Measurements from ENCODE around the gene ZNF574. TPM values are rescaled to one million over a fixed set of nuclear protein-coding genes. Genes with fewer than 3 reads are reported as not detected.
A peak's percentile ranks its signal among the peaks of the same experiment; 100 is the strongest.

The ZNF574 gene
- total RNA-seq, 1 donor from 2014 or later = 20.0 TPM

DNA sequence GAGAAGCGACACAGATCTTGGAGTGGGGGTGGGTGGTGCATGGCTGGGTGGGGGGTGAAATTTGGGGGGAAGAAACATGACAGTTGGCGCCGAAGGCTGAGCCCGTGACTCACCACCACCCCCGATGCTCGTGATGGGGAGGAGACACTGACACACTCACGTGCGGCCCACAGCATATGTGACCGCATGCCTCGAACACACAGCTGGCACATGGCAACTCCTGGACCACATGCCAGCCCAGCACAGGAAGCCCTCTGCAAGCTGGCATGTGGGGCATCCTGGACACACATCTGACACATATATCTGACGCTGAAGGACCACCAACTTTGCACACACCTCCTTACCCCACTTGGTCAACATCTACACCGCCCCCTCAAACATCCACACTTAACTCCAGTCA lies 4.7 kb upstream of the ZNF574 start:
- H3K36me3 ChIP-seq (ENCODE audit: insufficient read depth, low read length) = no peaks in the 10 kb centered on the region
- H3K27ac ChIP-seq (ENCODE audit: low read depth, low read length) = no peak overlapping the region
- Mint-ChIP-seq H3K9me3 (ENCODE audit: unreplicated experiment) (peaks cover 3% of the 10 kb centered on the region), H3K4me3 (ENCODE audit: unreplicated experiment) (no peak overlapping the region), H3K27me3 (ENCODE audit: low read depth, unreplicated experiment) (peaks cover 2% of the 10 kb centered on the region), H3K36me3 (ENCODE audit: low read depth, unreplicated experiment) (no peaks in the 10 kb centered on the region), H3K4me1 (ENCODE audit: low read depth, unreplicated experiment) (peaks cover 3% of the 10 kb centered on the region), H3K27ac (ENCODE audit: unreplicated experiment) (no peak overlapping the region)
- H3K4me1 ChIP-seq (ENCODE audit: insufficient read depth, low read length) = peaks cover 5% of the 10 kb centered on the region
- H3K4me2 ChIP-seq (ENCODE audit: low read length) = no peak overlapping the region
- TF ChIP-seq, protein P1, sequence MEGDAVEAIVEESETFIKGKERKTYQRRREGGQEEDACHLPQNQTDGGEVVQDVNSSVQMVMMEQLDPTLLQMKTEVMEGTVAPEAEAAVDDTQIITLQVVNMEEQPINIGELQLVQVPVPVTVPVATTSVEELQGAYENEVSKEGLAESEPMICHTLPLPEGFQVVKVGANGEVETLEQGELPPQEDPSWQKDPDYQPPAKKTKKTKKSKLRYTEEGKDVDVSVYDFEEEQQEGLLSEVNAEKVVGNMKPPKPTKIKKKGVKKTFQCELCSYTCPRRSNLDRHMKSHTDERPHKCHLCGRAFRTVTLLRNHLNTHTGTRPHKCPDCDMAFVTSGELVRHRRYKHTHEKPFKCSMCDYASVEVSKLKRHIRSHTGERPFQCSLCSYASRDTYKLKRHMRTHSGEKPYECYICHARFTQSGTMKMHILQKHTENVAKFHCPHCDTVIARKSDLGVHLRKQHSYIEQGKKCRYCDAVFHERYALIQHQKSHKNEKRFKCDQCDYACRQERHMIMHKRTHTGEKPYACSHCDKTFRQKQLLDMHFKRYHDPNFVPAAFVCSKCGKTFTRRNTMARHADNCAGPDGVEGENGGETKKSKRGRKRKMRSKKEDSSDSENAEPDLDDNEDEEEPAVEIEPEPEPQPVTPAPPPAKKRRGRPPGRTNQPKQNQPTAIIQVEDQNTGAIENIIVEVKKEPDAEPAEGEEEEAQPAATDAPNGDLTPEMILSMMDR (IDR thresholded peaks at IDR 0.05; ENCODE audit: insufficient read depth, low read depth, low read length) = no peak
- TF ChIP-seq EZH2 (IDR thresholded peaks at IDR 0.05; ENCODE audit: insufficient read depth, low read length) = no peak
- H3K27me3 ChIP-seq (ENCODE audit: insufficient read depth, low read length) = peaks cover 21% of the 10 kb centered on the region
- FAIRE-seq (no peak), DNase-seq (ENCODE audit: low read depth) (no peak)
- no peak overlapping the region for H3K4me3 ChIP-seq (ENCODE audit: insufficient read depth, low read depth, low read length)
- no peak overlapping the region for H2AFZ ChIP-seq (ENCODE audit: low read depth, low read length)
- peaks cover 3% of the 10 kb centered on the region for H3K79me2 ChIP-seq (ENCODE audit: insufficient read depth, low read length)
- H4K20me1 ChIP-seq (ENCODE audit: insufficient read depth, low read length) = peaks cover 18% of the 10 kb centered on the region
- no peak overlapping the region for H3K9ac ChIP-seq (ENCODE audit: low read length)
- H3K9me3 ChIP-seq (ENCODE audit: insufficient read depth, low read depth, low read length) = no peaks in the 10 kb centered on the region

GRCh38 chr19:42074513-42075363 lies 1.2 kb upstream of the ZNF574 start:
- peak overlapping the region; percentile 98 for H3K4me3 Mint-ChIP-seq (ENCODE audit: unreplicated experiment)
- Histone ChIP-seq H3K9me3 (ENCODE audit: insufficient read depth, low read depth, low read length) (no peaks in the 10 kb centered on the region), H3K4me2 (ENCODE audit: low read length) (peak overlapping the region; percentile 98), H3K36me3 (ENCODE audit: insufficient read depth, low read length) (peaks cover 5% of the 10 kb centered on the region), H3K9ac (ENCODE audit: low read length) (peak overlapping the region; percentile 97), H3K27me3 (ENCODE audit: insufficient read depth, low read length) (no peaks in the 10 kb centered on the region), H3K79me2 (ENCODE audit: insufficient read depth, low read length) (peaks cover 38% of the 10 kb centered on the region), H2AFZ (ENCODE audit: low read depth, low read length) (peak overlapping the region; percentile 90), H4K20me1 (ENCODE audit: insufficient read depth, low read length) (peaks cover 34% of the 10 kb centered on the region), H3K4me3 (ENCODE audit: insufficient read depth, low read depth, low read length) (peak overlapping the region; percentile 88), H3K4me1 (ENCODE audit: insufficient read depth, low read length) (peaks cover 20% of the 10 kb centered on the region), H3K27ac (ENCODE audit: low read depth, low read length) (peak overlapping the region; percentile 97)
- TF ChIP-seq, protein P1 (IDR thresholded peaks at IDR 0.05; ENCODE audit: insufficient read depth, low read depth, low read length) = no peak
- no peak for TF ChIP-seq EZH2 (IDR thresholded peaks at IDR 0.05; ENCODE audit: insufficient read depth, low read length)
- DNase-seq (ENCODE audit: low read depth) = no peak
- FAIRE-seq = no peak
- H3K27ac Mint-ChIP-seq (ENCODE audit: unreplicated experiment) = peak overlapping the region; percentile 100
- peaks cover 24% of the 10 kb centered on the region for H3K4me1 Mint-ChIP-seq (ENCODE audit: low read depth, unreplicated experiment)
- H3K9me3 Mint-ChIP-seq (ENCODE audit: unreplicated experiment) = peaks cover 3% of the 10 kb centered on the region
- H3K27me3 Mint-ChIP-seq (ENCODE audit: low read depth, unreplicated experiment) = peaks cover 2% of the 10 kb centered on the region
- H3K36me3 Mint-ChIP-seq (ENCODE audit: low read depth, unreplicated experiment) = peaks cover 7% of the 10 kb centered on the region

- DNase-seq (ENCODE audit: low read depth) (no peak), FAIRE-seq (no peak)
- Histone ChIP-seq H3K4me2 (ENCODE audit: low read length) (peak overlapping the region; percentile 98), H2AFZ (ENCODE audit: low read depth, low read length) (peak overlapping the region; percentile 90), H3K9me3 (ENCODE audit: insufficient read depth, low read depth, low read length) (no peaks in the 10 kb centered on the region), H4K20me1 (ENCODE audit: insufficient read depth, low read length) (peaks cover 38% of the 10 kb centered on the region), H3K27me3 (ENCODE audit: insufficient read depth, low read length) (no peaks in the 10 kb centered on the region), H3K4me1 (ENCODE audit: insufficient read depth, low read length) (peaks cover 21% of the 10 kb centered on the region), H3K36me3 (ENCODE audit: insufficient read depth, low read length) (peaks cover 9% of the 10 kb centered on the region), H3K9ac (ENCODE audit: low read length) (peak overlapping the region; percentile 97), H3K27ac (ENCODE audit: low read depth, low read length) (peak overlapping the region; percentile 97), H3K4me3 (ENCODE audit: insufficient read depth, low read depth, low read length) (peak overlapping the region; percentile 88), H3K79me2 (ENCODE audit: insufficient read depth, low read length) (peaks cover 44% of the 10 kb centered on the region)
- Mint-ChIP-seq H3K4me1 (ENCODE audit: low read depth, unreplicated experiment) (peaks cover 24% of the 10 kb centered on the region), H3K27me3 (ENCODE audit: low read depth, unreplicated experiment) (peaks cover 2% of the 10 kb centered on the region), H3K27ac (ENCODE audit: unreplicated experiment) (peak overlapping the region; percentile 100), H3K36me3 (ENCODE audit: low read depth, unreplicated experiment) (peaks cover 9% of the 10 kb centered on the region), H3K4me3 (ENCODE audit: unreplicated experiment) (peak overlapping the region; percentile 98), H3K9me3 (ENCODE audit: unreplicated experiment) (peaks cover 3% of the 10 kb centered on the region)
- TF ChIP-seq EZH2 (IDR thresholded peaks at IDR 0.05; ENCODE audit: insufficient read depth, low read length) = no peak
- TF ChIP-seq, protein P1 (IDR thresholded peaks at IDR 0.05; ENCODE audit: insufficient read depth, low read depth, low read length) = no peak
Observed at GRCh38 chr19:42075364-42075615, 676 bp upstream of the ZNF574 start.

Data from astrocyte (in vitro differentiated cells and primary cell).